ENCODE data around the gene HKDC1.

HKDC1 gene

DNA sequence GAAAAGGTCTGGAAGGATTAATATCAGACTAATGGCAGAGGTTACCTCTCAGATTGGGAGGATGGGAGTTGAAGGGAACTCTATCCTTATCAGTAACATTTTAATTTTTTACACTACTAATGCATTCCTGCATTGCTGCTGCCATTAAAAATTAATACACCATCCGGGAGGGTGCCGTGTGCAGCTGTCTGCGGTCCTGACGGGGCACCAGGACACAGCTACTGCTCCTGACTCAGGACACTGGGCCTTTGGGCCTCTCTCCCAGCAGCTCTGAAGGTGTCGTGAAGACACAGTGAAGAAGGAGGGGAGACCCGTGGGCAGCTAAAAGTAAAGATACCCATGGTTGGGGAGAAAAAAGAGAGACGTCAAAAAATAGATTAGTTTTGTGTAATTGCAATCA lies 34.7 kb downstream of the HKDC1 start:
- in situ Hi-C loops (cut with HindIII; ENCODE audit: low sequenced_read_pairs): no loop called here
- no peak overlapping the region for H3K4me3 ChIP-seq (ENCODE audit: low read depth, low read length)
- TF ChIP-seq, protein P1, sequence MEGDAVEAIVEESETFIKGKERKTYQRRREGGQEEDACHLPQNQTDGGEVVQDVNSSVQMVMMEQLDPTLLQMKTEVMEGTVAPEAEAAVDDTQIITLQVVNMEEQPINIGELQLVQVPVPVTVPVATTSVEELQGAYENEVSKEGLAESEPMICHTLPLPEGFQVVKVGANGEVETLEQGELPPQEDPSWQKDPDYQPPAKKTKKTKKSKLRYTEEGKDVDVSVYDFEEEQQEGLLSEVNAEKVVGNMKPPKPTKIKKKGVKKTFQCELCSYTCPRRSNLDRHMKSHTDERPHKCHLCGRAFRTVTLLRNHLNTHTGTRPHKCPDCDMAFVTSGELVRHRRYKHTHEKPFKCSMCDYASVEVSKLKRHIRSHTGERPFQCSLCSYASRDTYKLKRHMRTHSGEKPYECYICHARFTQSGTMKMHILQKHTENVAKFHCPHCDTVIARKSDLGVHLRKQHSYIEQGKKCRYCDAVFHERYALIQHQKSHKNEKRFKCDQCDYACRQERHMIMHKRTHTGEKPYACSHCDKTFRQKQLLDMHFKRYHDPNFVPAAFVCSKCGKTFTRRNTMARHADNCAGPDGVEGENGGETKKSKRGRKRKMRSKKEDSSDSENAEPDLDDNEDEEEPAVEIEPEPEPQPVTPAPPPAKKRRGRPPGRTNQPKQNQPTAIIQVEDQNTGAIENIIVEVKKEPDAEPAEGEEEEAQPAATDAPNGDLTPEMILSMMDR (IDR thresholded peaks at IDR 0.05; ENCODE audit: low read depth, low read length, missing control alignments): no peak
- no peak for DNase-seq (ENCODE audit: low read depth)

- H3K4me3 ChIP-seq (ENCODE audit: low read depth, low read length): no peak overlapping the region
- in situ Hi-C loops (cut with HindIII; ENCODE audit: low sequenced_read_pairs): no loop called here
- no peak for DNase-seq (ENCODE audit: low read depth)
- TF ChIP-seq, protein P1 (IDR thresholded peaks at IDR 0.05; ENCODE audit: low read depth, low read length, missing control alignments): no peak
Measured at GRCh38 chr10:69259547-69260243, 39.6 kb downstream of the HKDC1 start.

DNA sequence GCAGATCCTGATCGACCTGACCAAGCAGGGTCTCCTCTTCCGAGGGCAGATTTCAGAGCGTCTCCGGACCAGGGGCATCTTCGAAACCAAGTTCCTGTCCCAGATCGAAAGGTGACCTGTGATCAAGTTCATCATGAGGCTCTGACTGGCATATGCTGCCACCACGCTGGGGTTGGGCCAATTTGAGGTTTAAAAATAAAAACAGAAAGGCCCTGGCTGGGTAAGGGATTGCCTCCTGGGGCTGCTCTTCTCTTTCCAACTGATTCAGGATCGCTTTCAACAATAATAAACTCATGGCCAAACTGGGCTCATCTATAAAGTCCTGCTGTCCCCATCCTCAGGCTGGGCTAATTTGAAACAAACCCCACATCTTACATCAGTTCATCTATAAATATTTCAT lies 41.1 kb downstream of the HKDC1 start:
- TF ChIP-seq, protein P1 (IDR thresholded peaks at IDR 0.05; ENCODE audit: low read depth, low read length, missing control alignments): no peak
- DNase-seq (ENCODE audit: low read depth): no peak
- H3K4me3 ChIP-seq (ENCODE audit: low read depth, low read length): no peak overlapping the region
- in situ Hi-C loops (cut with HindIII; ENCODE audit: low sequenced_read_pairs): no loop called here

GRCh38 chr10:69262292-69262751 lies 42.2 kb downstream of the HKDC1 start:
- TF ChIP-seq, protein P1 (IDR thresholded peaks at IDR 0.05; ENCODE audit: low read depth, low read length, missing control alignments): no peak
- no peak overlapping the region for H3K4me3 ChIP-seq (ENCODE audit: low read depth, low read length)
- in situ Hi-C loops (cut with HindIII; ENCODE audit: low sequenced_read_pairs): no loop called here
- no peak for DNase-seq (ENCODE audit: low read depth)

GRCh38 chr10:69265521-69265920 lies 45.4 kb downstream of the HKDC1 start:
- in situ Hi-C loops (cut with HindIII; ENCODE audit: low sequenced_read_pairs): no loop called here
- DNase-seq (ENCODE audit: low read depth): no peak
- H3K4me3 ChIP-seq (ENCODE audit: low read depth, low read length): no peak overlapping the region
- TF ChIP-seq, protein P1 (IDR thresholded peaks at IDR 0.05; ENCODE audit: low read depth, low read length, missing control alignments): no peak

GRCh38 chr10:69268761-69269416 lies 48.8 kb downstream of the HKDC1 start:
- in situ Hi-C loops (cut with HindIII; ENCODE audit: low sequenced_read_pairs): no loop called here
- no peak overlapping the region for H3K4me3 ChIP-seq (ENCODE audit: low read depth, low read length)
- DNase-seq (ENCODE audit: low read depth): no peak
- TF ChIP-seq, protein P1 (IDR thresholded peaks at IDR 0.05; ENCODE audit: low read depth, low read length, missing control alignments): no peak
